Measurements from ENCODE around the gene VSIG2.

- no peak for TF ChIP-seq POLR2A (IDR thresholded peaks at IDR 0.05)
- TF ChIP-seq, protein P1, sequence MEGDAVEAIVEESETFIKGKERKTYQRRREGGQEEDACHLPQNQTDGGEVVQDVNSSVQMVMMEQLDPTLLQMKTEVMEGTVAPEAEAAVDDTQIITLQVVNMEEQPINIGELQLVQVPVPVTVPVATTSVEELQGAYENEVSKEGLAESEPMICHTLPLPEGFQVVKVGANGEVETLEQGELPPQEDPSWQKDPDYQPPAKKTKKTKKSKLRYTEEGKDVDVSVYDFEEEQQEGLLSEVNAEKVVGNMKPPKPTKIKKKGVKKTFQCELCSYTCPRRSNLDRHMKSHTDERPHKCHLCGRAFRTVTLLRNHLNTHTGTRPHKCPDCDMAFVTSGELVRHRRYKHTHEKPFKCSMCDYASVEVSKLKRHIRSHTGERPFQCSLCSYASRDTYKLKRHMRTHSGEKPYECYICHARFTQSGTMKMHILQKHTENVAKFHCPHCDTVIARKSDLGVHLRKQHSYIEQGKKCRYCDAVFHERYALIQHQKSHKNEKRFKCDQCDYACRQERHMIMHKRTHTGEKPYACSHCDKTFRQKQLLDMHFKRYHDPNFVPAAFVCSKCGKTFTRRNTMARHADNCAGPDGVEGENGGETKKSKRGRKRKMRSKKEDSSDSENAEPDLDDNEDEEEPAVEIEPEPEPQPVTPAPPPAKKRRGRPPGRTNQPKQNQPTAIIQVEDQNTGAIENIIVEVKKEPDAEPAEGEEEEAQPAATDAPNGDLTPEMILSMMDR (IDR thresholded peaks at IDR 0.05): no peak
Observed at GRCh38 chr11:124756753-124757227, 4.7 kb upstream of the VSIG2 start.
